GM21423 (cell line): ENCODE measurements around the gene GRID1.

Source experiments
- ATAC-seq: cut with Tn5 transposase; IDR thresholded peaks from one replicate; pipeline ENCODE4 v1.9.1; 2021; ENCODE audit warnings: mild to moderate bottlenecking, moderate library complexity; ENCODE audit not compliant: unreplicated experiment

The GRID1 gene

DNA sequence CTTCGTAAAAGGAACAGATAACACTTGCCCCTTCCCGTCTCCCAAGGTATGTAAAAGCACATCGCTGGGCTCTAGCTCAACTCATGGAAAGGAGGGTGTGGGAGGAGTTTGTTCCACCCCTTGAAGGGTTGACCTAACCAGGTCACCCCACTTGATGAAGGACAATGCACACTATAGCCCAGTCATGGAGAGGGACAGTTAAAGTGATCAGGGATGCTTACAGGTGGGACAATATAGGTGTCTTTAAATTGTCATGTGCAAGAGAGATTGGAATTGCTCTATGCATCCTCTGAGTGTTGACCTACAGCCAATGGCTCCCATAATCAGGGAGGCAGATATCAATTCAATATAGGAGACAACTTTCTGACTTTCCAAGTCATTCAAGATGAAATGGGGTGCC, 448.2 kb downstream of the GRID1 start:
- no peak for ATAC-seq

DNA sequence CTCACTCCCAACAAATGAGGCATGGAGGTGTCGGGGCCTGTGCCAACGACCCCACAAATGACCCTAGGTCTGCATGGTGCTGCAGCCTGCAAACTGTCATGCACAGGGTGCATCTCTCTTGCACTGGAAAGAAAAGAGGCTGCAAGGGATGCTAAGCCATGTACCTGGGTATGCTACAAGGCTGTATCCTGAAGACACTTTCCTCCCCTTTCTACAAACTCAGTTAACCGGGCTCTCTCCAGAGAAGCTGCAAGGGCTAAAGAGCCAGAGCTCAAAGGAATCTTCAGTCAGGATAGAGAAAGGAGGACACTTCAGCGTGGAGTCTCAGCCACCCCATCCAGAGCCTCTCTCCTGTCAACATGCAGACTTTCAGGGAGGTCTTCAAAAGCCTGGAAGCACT, 449.0 kb downstream of the GRID1 start:
- no peak for ATAC-seq

DNA sequence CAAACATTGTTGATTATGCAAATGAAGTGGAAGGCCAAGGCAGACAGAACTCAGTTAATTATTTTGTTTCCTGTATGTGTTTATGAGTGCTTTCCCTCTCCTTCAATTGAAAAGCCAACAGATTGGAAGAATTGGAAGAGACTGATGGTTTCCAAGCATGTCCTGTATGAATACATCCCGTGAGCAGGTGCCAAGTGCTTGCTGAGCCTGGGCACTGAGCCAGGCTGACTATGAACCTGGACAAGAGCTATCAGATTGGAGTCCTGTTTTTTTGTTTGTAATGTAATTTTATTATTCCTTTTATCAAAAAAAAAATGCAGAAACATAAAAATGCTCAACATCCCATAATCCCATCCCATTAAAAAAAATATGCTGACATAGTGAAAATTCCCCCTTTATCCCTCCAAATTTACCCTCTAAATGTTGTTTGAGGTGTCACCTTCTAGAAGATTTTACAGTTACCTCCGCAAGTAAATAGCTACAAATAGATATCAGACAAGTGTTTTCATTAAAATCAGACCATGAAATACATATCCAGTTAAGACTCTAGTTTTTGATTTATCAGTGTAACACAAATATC, 449.5 kb downstream of the GRID1 start:
- ATAC-seq: no peak

DNA sequence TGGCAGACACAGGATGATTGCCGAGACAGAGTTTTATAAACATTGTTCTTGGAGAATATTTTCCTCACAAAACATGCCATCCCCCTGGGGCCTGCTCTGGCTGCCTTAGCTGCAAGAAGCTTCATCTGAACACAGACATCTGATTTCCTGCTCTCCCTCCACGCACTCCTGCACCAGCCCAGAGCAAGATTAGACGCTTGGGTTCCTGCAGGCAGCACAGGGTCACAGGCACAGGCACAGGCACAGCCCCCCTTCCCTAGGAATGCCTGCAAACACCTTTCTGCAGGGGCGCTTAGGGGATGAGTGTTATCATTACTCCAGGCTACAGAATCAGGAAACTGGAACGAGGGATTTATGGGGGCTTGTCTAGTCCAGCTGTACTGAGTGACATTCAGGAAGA, 450.3 kb downstream of the GRID1 start:
- no peak for ATAC-seq

DNA sequence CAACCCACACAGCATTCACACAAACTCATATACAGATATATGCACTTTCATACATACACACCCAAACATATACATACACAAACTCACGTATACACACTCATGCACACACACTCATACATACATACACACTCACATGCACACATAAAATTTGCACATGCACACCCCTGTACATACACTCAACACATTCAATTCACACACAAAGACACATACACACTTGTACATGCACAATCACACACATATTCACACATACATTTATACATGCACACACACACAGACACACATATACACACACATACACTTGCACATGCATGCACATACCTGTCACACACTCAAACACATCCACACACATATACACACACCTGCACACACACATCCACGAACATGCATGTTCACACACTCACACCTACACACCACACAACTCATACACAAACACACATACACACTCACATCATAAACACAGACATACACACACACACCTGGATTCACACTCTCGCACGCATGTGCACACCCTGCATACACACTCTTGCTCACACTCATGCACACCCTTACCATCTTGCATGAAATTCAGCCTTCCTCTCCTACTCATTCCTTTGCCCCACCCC, 451.2 kb downstream of the GRID1 start:
- ATAC-seq: no peak

DNA sequence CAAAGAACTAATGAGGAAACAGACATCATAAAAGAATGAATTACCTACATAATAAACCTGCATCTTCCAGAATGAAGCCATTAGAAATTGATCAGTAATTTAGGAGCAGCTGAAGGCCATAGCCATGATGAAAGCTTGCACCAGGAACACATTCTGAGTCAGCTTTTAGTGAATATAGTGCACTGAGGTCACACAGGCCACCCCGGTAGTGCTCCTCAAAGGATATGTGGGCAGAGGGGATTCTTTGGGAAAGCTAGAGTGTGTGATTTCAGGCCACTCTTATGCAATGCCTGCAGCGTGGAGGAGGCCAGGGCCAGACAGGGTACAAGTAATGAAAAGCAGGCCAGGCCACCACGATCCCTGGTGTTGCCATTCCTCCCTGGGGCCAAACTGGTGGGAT, 451.9 kb downstream of the GRID1 start:
- no peak for ATAC-seq

DNA sequence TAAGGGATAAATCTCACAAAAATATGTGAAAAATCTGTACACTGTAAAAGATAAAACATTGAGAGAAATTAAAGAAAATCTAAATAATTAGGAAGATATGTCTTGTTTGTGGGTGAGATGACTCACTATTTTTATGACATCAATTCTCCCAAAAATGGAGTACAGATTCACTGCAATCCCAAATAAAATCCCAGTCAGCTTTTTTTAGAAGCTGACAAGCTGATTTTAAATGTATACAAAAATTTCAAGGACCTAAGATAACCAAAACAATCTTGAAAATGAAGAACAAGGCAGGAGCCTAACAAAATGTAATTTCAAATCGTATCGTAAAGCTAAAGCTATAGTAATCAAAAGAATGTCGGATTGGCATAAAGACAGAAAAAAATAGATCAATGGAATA, 458.1 kb downstream of the GRID1 start:
- no peak for ATAC-seq

DNA sequence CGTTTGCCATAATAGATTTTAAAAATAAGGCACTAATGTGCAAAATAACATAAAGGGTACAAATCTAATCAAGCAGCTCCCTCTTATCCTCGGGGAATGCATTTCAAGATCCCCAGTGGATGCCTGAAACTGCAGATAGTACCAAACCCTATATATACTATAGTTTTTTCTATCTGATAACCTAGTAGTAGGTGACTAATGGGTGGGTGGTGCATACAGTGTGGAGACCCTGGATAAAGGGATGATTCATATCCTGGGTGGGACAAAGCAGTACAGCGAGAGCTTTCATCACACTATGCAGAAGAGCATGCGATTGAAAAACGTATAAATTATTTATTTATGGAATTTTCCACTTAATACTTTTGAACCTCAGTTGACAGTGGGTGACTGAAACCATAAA, 464.5 kb downstream of the GRID1 start:
- ATAC-seq: no peak

DNA sequence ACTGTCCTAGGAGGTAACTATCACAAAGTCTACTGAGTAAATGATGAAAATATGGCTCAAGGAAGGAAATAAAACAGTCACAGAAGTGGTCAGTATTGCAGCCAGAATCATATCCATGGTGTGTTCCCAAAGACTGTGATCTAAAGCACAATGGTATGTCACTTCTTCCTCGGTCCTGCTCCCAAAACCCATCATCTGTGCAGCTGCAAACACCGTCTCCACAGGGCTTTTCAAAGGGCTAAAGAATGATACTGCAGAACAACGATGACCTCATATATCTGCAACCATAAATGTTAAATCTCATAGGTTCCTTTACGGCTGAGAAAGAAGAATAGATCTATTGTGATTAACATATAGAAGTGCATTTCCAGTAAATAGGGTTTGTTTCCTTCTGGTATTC, 465.0 kb downstream of the GRID1 start:
- no peak for ATAC-seq

DNA sequence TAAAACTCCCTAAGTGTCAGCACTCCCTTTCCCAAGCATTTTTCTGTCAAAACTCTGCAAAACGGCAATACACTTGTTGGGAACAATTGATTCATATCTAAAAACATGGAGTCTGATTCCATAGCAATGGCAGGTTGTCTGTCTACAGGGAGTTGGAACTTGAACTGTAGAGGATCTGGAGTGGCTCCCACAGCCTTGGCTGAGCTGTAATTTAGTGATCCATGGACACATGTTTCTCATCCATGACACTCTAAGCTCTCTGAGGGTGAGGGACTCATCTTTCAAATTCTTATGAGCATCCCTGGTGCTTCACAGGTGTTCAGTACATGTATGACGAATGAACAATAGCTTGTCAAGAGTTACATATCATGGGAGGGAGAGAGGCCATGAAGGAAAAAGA, 466.1 kb downstream of the GRID1 start:
- ATAC-seq: no peak

DNA sequence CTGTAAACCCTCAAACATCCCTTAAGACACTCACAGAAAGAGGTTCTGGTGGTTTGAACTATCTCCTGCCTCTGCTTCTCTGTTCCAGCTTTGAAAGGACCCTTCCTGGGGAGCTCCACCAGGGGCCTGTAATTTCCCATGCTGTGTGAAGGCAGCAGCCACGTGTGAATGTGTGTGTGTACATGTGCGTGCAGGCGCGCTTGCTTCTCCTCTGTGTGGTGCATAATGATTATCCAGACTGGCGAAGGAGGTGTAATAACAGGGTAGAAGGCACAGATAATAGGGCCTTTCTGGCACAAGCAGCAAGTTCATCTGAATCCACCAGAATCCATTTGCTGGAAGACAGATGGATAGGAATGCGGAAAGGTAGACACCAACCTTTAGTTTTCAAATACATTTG, 466.5 kb downstream of the GRID1 start:
- ATAC-seq: no peak

DNA sequence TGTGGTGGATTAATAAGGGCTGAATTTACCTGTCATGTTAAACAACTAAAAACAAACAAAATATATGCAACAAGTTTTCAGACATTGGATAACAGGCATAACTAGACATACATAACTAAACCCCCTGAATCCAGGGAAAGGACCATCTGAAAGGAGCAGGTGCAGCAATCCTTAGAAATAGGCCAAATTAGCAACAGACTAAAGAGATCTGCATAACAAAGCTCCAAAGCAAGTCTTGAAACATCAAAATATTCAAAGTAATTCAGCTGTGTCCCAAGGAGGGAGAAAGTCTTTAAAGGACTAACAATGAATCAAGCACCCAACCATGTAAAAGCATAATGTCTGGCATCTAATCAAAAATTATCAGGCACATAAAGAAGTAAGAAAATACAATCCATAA, 475.1 kb downstream of the GRID1 start:
- no peak for ATAC-seq

DNA sequence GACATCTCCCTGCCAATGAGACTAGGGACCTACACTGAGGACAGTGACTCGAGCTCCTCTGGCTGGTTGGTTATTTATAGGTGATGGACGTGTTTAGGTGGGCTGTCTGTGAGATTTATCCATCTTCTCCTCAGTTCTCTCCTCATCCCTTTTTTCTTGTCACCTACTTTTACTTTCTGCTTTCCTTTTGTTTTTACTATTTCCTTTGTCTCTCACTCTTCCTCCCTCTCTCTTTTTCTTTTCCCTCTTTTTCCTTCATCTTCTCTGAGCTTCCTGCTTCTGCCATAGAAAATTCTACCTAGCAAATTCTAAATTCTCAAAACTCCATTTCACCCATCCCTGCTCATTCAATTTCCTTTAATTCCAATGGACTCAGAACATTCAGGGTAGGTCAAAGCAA, 478.0 kb downstream of the GRID1 start:
- ATAC-seq: no peak

DNA sequence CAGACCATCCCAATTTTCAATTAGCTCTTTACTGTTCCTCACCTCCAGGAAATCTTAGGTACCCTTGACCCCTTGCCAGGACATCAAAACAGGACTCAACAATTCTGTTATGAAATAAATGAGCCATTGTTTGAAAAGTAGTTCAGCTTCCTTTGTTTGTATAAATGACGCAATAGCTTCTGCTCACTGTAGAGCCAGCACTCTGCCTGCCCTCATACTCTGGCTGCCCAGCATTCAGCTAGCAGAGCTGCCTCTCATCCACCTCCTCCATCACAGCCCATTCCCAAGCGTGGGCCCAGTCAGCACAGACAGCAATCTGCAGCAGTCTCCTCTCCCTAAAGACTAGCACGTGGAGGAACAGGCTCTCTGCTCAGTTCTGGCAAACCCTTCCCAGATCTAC, 478.6 kb downstream of the GRID1 start:
- no peak for ATAC-seq

DNA sequence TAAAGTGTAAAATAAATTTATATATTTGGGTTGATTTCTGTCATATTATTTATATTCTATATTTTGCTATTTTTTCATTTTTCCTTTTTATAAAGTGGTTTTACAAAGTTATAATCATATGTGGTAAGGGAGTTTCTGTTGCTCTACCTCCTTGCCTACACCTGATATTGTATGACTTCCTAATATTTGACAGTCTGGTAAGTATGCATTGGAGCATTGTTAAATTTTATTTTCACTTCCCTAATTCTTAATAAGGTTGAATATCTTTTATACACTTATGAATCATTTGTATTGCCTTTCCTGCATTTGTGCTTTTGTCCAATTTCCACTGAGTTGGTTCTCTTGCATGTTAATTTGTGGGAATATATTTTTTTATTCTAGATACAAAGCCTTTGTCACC, 492.4 kb downstream of the GRID1 start:
- no peak for ATAC-seq

DNA sequence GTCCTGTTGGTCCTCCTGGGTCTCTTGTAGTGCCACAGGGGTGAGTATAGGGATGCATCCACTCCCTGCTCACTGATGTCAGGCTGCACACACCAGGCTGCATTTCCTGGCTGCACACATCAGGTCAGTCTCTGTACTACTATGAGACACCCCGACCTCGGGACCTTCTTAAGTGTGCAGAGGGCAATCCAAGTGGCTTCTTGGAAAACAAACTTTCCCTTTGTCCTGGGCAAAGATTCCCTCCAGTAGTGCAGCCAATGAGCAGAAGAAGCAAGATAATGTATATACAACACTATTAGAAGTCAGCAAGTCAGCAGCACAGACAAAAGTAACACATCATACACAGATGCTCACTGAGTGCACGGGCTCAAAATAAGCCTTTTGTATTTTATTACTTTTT, 493.5 kb downstream of the GRID1 start:
- ATAC-seq: no peak

DNA sequence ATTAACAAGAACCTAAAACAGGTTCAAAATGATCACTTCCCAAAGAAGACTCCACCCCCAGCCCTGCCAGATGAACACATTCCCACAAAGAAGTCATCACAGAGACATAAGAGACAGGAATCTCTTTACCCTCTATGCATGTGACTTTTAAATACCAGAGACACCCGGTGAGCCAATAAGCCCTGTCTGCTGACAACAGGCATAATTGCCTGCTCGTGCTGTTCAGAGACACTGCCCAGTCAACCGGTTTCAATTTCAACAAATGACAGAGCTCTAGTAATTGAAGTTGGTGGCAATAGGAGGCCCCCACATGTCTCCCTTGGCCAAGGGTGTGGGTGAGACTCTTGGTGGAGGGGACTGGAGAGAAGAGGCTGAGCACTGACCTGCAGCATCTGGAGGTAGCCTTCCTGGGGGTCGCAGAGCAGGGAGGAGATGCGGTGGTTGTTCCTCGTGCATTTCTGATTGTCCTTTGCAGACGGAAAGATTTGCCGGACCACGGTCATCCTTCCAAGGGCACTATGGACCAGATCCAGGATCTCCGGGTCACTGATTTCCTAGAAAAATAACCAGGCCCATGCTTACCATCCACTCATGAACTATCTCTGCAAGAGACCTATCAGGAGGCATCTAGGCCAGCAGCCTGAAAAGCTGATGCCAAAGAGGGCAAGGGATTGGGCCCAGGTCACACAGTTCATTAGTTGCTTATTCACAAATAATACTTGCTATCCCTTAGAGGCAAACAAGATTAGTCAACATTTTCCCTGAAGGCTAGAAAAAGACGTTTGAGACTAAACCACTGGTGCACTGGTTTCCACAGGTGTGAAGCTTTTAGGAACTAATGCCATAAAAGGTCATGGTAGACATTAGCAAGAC, 497.7 kb downstream of the GRID1 start:
- no peak for ATAC-seq

DNA sequence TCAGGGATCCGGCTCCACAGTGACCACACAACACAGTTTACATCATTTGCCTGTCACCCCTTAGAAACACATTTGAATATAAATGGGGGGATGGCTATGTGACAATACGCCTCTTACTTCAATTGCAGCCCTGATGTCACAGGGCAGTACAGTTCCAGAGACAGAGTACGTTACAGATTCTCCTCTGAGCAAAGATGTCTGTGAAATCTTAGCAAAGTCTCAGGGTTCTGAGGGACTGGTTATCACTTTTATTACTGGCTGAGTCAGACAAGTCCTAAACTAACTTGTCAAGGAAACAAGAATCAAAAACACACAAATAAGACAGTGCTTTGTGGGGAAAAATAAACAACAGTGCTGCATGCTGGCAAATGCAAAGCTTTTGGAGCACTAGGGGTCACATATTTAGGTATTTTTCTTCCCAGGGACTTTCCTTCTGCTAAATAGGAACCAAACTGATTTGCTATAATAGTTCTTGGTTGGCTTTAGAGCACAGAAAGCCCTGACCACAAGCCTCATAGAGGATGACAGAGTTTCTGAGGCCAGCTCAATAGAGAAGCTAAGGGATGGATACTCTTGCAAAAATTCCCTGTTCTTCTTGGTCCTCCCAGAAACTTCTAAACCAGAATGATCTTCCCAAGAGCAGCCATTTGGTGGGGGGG, 501.6 kb downstream of the GRID1 start:
- ATAC-seq: no peak

DNA sequence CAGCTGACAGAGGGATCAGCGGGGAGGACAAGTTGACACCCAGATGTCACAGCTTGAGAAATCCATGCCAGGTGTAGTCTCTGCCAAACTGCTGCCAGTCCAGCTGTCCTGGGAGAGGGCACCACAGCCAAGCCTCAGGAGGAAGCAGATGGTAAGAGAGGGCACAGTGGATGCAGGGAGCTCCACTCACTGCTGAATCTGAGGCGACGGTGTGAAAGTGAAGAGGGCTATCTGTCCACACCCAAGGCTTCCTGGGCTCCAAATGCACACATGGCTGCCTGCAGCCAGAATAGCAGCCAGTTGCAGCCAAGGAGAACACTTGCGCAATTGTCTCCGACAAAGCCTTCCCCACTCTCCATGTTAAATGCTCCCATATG, 502.4 kb downstream of the GRID1 start:
- ATAC-seq: no peak

DNA sequence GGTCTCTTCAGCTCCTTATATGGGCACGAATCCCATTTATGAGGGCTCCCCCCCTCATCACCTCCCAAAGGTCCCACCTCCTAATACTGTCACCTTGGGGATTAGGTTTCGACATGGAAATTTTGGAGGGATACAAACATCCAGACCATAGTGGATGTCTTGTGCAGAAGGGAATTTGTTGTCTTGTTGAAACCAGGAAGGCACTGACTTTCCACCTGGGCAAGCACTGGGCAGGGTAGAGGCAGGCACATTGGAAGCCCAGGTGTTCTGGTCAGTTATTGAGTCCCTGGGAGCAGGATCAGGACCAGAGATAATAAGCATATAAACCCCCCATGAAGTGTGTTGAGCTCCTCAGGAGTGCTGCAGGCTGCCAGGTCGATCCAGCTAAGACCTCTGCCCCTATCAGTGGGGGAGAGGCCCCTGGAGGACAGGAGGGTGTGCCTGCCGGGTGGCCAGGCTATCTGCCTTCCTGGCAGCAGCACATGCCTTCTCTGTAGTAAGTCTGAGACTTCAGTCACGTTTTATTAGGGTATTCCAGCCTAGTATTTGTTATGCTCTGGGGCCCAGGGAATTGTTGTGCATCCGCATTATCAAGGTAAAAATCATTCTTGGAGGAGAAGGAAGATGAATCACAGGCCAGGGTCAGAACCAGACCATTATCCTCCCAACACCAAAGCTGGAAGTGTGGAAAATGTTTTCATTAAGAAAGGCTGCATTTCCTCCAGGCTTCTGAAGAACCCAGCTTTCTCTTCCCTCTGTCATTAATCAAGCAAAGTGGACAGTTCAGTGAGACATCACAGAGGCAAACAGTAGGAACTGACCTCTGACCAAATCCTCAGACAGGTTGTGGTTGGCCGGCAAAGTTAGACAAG, 503.1 kb downstream of the GRID1 start:
- ATAC-seq: no peak

DNA sequence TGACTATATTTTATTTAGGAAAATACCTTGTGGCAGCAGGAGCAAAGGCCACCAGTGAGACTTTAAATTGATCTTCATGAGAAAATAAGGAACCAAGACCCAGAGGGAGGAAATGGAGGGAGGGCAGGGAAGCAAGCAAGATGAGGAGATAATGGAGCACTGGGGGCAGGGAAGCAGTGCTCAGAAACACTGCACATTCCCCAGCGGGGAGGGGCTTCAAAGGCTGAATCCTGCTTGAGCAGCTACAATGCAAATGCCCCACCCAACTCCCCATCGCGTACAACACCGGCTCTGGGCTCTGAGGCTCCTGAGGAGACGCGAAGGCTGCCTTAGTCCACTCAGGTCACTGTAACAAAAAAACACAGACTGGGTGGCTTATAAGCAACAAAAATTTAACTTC, 503.8 kb downstream of the GRID1 start:
- no peak for ATAC-seq
